Pulmonary artery endothelial cell (primary cell): ENCODE results near the gene NLRC5. TPM values are rescaled to one million over a fixed set of nuclear protein-coding genes. Genes with fewer than 3 reads are reported as not detected.
"Not testable (repeated sequence)": the region's sequence is repeated elsewhere in the genome, so short reads cannot be mapped to it uniquely, and the experiment has no call there.

Experiments
- DNase-seq: peaks from one replicate; pipeline ENCODE4 v3.0.0-alpha.2; 2011; ENCODE audit warnings: low read depth, low spot score
- total RNA-seq: library from RNA; depleted of rRNA; stranded (reverse); fragments of >200 nt; gene quantifications from 2 replicates; pipeline ENCODE4 v1.2.3, GENCODE V29; 2014

The NLRC5 gene
- total RNA-seq, 1 donor from 2014 or later: 10.2 TPM

- no peak for DNase-seq
These were observed 28.6 kb upstream of the NLRC5 start for GRCh38 chr16:56960681-56961281.

GRCh38 chr16:56961386-56961785 is 28.0 kb upstream of the NLRC5 start:
- no peak for DNase-seq

- DNase-seq: no peak
These were observed 27.5 kb upstream of the NLRC5 start, which contains the start of gene CETP for GRCh38 chr16:56961851-56962281. TSS of gene CETP (plus strand) at chr16:56961950. CDS start at chr16:56961980, 30 bp downstream.

GRCh38 chr16:56964243-56965148 is 24.9 kb upstream of the NLRC5 start:
- peak; percentile 30 for DNase-seq

DNA sequence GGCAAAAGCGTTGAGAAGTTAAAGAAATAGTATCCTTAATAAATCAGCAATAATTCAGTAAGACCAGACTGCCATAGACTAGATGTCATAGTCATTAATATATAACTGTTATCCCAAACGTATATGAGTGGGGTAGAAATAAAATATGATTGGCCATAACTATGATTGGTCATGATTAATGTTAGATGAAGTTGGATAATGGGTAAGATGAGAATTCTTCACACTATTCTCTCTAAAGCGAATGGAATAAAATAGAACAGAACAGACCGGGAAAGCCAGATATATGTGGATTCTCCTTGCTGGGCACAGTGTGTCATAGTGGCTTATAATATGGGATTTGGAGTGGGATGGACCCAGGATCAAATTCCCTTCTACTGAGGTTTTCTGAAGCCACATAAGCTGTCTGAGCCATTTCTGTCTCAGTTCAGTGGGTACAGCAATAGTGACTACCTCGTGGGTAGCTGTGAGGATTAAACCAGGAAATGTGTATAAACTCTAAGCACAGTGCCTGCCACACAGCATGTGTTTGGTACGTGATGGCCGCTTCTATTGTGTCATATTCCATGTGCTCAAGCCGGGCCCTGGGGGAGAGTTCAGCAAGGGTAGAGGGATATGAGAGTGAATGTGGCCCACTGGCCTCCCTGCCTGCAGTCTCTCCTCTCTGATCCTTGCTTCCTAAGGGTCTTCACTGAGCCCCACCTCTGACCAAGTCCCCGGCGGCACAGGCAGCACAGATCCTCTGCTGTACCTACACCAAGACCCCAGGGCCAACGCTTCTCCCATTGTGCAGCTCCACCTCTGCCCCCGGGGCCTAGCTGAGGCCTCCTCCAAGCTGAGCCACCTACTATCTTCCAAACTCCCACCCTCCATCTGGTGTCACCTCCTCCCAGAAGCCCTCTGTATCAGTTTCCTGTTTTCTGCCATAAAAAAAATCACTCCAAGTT is 23.9 kb upstream of the NLRC5 start:
- DNase-seq: no peak

- no peak for DNase-seq
These were observed 23.3 kb upstream of the NLRC5 start for GRCh38 chr16:56966093-56966475.

- no peak for DNase-seq
These were observed 21.6 kb upstream of the NLRC5 start for GRCh38 chr16:56967733-56968132.

- DNase-seq: no peak
These were observed 19.6 kb upstream of the NLRC5 start for GRCh38 chr16:56969769-56970168.

DNA sequence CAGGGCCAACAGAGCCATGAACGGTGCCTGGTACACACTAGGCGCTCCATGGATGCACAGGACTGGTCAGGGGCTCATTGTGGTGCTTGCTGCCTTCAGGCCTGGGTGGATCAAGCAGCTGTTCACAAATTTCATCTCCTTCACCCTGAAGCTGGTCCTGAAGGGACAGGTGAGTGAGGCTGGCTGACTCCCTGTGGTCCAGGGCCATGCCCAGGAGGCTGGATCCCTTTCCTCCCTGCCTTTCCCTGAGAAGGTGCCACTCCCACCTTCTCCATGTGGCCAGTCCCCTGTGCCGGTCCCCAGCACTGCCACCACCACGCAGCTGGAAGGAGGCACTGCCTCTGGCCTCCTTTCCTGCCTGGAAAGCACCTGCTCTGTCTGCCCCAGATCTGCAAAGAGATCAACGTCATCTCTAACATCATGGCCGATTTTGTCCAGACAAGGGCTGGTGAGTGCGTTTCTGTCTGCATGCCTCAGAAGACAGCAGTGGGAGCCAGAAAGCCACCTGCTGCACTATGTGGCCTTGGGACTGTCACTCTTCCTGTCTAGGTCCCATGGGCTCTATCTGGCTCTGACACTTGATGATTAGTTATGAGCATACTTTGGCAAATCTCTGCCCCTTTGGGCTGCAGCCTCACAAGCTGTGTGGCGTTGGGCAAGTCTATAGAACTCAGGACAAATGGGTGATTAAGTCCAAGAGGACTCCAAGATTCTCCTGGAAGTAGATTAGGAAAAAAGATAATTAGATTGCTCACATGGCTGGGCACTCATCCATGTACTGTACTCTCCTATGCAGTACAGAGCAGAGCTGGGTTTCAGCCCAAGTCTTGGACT is 18.2 kb upstream of the NLRC5 start:
- DNase-seq: no peak

GRCh38 chr16:56971768-56972043 is 17.7 kb upstream of the NLRC5 start:
- no peak for DNase-seq

GRCh38 chr16:56972403-56973293 is 16.7 kb upstream of the NLRC5 start:
- no peak for DNase-seq

DNA sequence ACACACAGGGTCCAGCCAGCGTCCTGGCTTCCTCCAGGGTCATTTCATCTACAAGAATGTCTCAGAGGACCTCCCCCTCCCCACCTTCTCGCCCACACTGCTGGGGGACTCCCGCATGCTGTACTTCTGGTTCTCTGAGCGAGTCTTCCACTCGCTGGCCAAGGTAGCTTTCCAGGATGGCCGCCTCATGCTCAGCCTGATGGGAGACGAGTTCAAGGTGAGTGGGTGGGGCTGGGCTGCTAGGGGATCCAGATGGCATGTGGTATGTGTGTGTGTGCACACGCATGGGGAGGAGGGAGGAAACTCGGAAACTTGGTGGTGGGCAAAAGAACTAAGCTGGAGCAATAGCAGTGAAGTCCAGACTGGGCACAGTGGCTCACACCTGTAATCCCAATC is 16.1 kb upstream of the NLRC5 start:
- no peak for DNase-seq

GRCh38 chr16:56973899-56974298 is 15.5 kb upstream of the NLRC5 start:
- not testable (repeated sequence) for DNase-seq

- no peak for DNase-seq
These were observed 14.6 kb upstream of the NLRC5 start for GRCh38 chr16:56974549-56975300.

DNA sequence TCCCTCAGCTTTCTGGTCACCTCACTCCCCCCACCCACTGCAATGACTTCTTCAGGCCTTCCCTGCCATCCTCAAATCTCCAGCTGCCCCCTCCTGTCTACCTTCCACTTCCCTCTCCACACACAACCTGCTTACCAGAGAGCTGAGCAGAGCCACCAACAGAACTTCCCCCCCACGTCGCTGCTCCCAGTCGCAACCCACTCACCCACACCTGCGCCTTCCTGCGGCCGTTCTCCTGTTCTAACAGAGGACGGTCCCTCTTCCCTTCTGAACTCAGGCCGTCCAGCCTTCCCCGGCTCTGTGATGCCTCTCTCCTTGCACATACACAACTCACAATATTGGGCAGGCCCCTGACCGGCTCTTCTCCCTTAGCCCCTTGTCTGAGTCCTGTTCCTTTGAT is 13.6 kb upstream of the NLRC5 start:
- DNase-seq: no peak

DNA sequence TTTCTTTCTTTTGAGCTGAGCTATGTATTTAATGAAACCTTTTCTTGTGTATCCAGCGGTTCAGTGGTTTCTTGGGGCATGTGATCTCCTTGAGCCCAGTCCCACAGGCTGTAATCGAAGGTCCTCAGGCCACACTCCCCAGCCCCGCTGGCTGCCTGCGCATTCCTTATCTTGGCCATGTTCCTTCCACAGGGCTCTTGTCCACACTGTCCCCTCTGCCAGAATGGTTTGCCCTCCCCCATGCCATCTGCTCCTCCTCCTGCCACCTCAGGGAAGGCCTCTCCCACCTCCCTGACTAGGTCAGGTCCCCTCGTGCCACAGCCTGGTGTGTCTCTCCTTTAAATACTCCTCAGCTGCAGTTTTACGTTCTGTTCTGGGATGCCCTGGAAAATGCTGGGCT is 12.1 kb upstream of the NLRC5 start:
- no peak for DNase-seq

DNA sequence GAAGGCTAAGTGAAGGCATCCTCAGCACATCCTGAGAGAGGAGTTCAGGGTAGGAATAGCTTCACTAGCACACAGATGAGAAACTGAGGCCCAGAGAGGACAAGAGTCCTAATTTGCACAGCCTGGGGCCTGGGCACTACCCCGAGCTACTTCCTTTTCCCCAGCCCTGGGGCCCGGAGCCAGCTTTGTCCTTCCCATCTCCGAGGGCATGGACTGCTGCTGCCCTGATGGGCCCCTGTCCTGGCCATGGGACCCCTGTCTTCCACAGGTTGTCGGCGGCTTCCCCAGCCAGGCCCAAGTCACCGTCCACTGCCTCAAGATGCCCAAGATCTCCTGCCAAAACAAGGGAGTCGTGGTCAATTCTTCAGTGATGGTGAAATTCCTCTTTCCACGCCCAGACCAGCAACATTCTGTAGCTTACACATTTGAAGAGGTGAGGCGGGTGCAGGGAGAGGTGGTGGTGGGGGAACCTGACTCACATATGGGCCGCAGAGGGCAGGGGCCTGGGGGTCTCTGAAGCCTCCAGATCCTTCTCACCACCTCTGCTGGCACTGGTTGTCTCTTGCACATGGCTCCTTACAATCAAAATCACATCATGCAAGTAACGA is 11.4 kb upstream of the NLRC5 start:
- no peak for DNase-seq

- no peak for DNase-seq
These were observed 9.2 kb upstream of the NLRC5 start for GRCh38 chr16:56980201-56980535.
